Loucy (cell line): ENCODE data around the gene PHF21B.
"Not testable (repeated sequence)": the region's sequence is repeated elsewhere in the genome, so short reads cannot be mapped to it uniquely, and the experiment has no call there.

Source experiments
- H2AFZ ChIP-seq: fragments of 200-600 bp; sonication (generic); 2 replicates; pipeline ENCODE4 v1.6.0; 2016; ENCODE audit warnings: antibody characterized with exemption, mild to moderate bottlenecking, low read length, moderate library complexity
- H3F3A ChIP-seq: fragments of 200-600 bp; 2 replicates; pipeline ENCODE4 v1.6.0; 2016; ENCODE audit warnings: antibody characterized with exemption, low read depth, mild to moderate bottlenecking
- H3K27me3 ChIP-seq: fragments of 200-600 bp; sonication (generic); 2 replicates; pipeline ENCODE4 v1.6.1; 2014; ENCODE audit warnings: low read length, mild to moderate bottlenecking; ENCODE audit not compliant: insufficient read depth, poor library complexity, severe bottlenecking
- H3K36me3 ChIP-seq: fragments of 200-600 bp; sonication (generic); 2 replicates; pipeline ENCODE4 v1.6.1; 2016; ENCODE audit warnings: low read length; ENCODE audit not compliant: insufficient read depth
- H3K4me1 ChIP-seq: fragments of 200-600 bp; sonication (generic); 2 replicates; pipeline ENCODE4 v1.5.1; 2014; ENCODE audit warnings: low read length, mild to moderate bottlenecking; ENCODE audit not compliant: insufficient read depth, poor library complexity, severe bottlenecking
- H3K4me2 ChIP-seq: fragments of 200-600 bp; sonication (generic); 2 replicates; pipeline ENCODE4 v1.6.0; 2014; ENCODE audit warnings: antibody characterized with exemption, low read length, low read depth, mild to moderate bottlenecking; ENCODE audit not compliant: poor library complexity, severe bottlenecking
- H3K4me3 ChIP-seq: fragments of 200-600 bp; sonication (generic); 2 replicates; pipeline ENCODE4 v1.5.1; 2014; ENCODE audit warnings: low read length, mild to moderate bottlenecking, mixed read lengths; ENCODE audit not compliant: poor library complexity, severe bottlenecking
- H3K79me2 ChIP-seq: fragments of 200-600 bp; sonication (generic); 2 replicates; pipeline ENCODE4 v1.6.1; 2014; ENCODE audit warnings: low read length; ENCODE audit not compliant: insufficient read depth
- H3K9ac ChIP-seq: fragments of 200-600 bp; sonication (generic); 2 replicates; pipeline ENCODE4 v1.6.0; 2014; ENCODE audit warnings: mild to moderate bottlenecking, low read depth, low read length, moderate library complexity; ENCODE audit not compliant: poor library complexity, severe bottlenecking
- H3K9me2 ChIP-seq: fragments of 200-600 bp; sonication (generic); replicated peaks from 2 replicates; pipeline ENCODE4 v1.6.1; 2016; ENCODE audit warnings: low read depth, low read length, mixed read lengths
- H3K9me3 ChIP-seq: fragments of 200-600 bp; sonication (generic); 2 replicates; pipeline ENCODE4 v1.6.1; 2014; ENCODE audit warnings: mild to moderate bottlenecking, antibody characterized with exemption, low read length, low read depth; ENCODE audit not compliant: insufficient read depth
- H4K20me1 ChIP-seq: fragments of 200-600 bp; sonication (generic); 2 replicates; pipeline ENCODE4 v1.6.0; 2014; ENCODE audit warnings: antibody characterized with exemption, low read length, mild to moderate bottlenecking; ENCODE audit not compliant: insufficient read depth, poor library complexity, severe bottlenecking
- EZH2phosphoT487 ChIP-seq: fragments of 200-600 bp; IDR thresholded peaks from 2 replicates; pipeline ENCODE4 v1.6.1; 2018; ENCODE audit warnings: antibody characterized with exemption, mild to moderate bottlenecking, moderate library complexity, borderline replicate concordance
- TF ChIP-seq, protein P1 (sequence below): fragments of 200-600 bp; sonication (generic); conservative IDR thresholded peaks from 2 replicates; pipeline ENCODE4 v1.5.1; 2014; ENCODE audit warnings: mild to moderate bottlenecking, antibody characterized with exemption, low read length

PHF21B gene

GRCh38 chr22:44963832-44964721, 45.7 kb downstream of the PHF21B start:
- no peak for TF ChIP-seq EZH2phosphoT487
- TF ChIP-seq, protein P1, sequence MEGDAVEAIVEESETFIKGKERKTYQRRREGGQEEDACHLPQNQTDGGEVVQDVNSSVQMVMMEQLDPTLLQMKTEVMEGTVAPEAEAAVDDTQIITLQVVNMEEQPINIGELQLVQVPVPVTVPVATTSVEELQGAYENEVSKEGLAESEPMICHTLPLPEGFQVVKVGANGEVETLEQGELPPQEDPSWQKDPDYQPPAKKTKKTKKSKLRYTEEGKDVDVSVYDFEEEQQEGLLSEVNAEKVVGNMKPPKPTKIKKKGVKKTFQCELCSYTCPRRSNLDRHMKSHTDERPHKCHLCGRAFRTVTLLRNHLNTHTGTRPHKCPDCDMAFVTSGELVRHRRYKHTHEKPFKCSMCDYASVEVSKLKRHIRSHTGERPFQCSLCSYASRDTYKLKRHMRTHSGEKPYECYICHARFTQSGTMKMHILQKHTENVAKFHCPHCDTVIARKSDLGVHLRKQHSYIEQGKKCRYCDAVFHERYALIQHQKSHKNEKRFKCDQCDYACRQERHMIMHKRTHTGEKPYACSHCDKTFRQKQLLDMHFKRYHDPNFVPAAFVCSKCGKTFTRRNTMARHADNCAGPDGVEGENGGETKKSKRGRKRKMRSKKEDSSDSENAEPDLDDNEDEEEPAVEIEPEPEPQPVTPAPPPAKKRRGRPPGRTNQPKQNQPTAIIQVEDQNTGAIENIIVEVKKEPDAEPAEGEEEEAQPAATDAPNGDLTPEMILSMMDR, result no peak
- Histone ChIP-seq H2AFZ (no peak overlapping the region), H3K79me2 (no peaks in the 10 kb centered on the region)

GRCh38 chr22:44962741-44963454, 46.9 kb downstream of the PHF21B start:
- H3K4me2 ChIP-seq, result no peak overlapping the region
- TF ChIP-seq EZH2phosphoT487, result no peak
- TF ChIP-seq, protein P1, result no peak
- H3K4me1 ChIP-seq, result no peaks in the 10 kb centered on the region
- H3K9ac ChIP-seq, result no peak overlapping the region
- H3K4me3 ChIP-seq, result no peak overlapping the region
- no peak overlapping the region for H2AFZ ChIP-seq
- H3F3A ChIP-seq, result no peaks in the 10 kb centered on the region
- no peaks in the 10 kb centered on the region for H3K9me3 ChIP-seq
- no peaks in the 10 kb centered on the region for H3K9me2 ChIP-seq
- H4K20me1 ChIP-seq, result no peaks in the 10 kb centered on the region
- H3K27me3 ChIP-seq, result no peaks in the 10 kb centered on the region
- H3K36me3 ChIP-seq, result no peaks in the 10 kb centered on the region
- no peaks in the 10 kb centered on the region for H3K79me2 ChIP-seq

More at GRCh38 chr22:44963832-44964721, 45.7 kb downstream of the PHF21B start:
- Histone ChIP-seq H3K27me3 (no peaks in the 10 kb centered on the region), H3F3A (no peaks in the 10 kb centered on the region), H4K20me1 (no peaks in the 10 kb centered on the region), H3K9ac (no peak overlapping the region), H3K9me2 (no peaks in the 10 kb centered on the region), H3K4me2 (no peak overlapping the region), H3K9me3 (no peaks in the 10 kb centered on the region), H3K4me3 (no peak overlapping the region), H3K4me1 (no peaks in the 10 kb centered on the region), H3K36me3 (no peaks in the 10 kb centered on the region)

DNA sequence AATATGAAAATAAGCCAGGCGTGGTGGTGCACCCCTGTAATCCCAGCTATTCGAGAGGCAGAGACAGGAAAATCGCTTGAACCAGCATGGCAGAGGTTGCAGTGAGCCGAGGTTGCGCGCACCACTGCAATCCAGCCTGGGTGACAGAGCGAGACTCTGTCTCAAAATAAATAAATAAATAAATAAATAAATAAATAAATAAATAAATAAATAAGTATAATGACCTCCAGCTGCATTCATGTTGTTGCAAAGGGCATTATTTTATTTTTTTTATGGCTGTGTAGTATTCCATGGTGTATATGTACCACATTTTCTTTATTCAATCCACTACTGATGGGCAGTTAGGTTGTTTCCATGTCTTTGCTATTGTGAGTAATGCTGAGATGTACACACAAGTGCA, 48.1 kb downstream of the PHF21B start:
- not testable (repeated sequence) for H3K4me1 ChIP-seq, H3K36me3 ChIP-seq, H4K20me1 ChIP-seq

More for the DNA sequence above, 48.1 kb downstream of the PHF21B start:
- not testable (repeated sequence) for H2AFZ ChIP-seq, H3K9me3 ChIP-seq, H3K27me3 ChIP-seq, H3K9ac ChIP-seq, H3K79me2 ChIP-seq, H3F3A ChIP-seq, H3K9me2 ChIP-seq, H3K4me3 ChIP-seq, H3K4me2 ChIP-seq
